ENCODE measurements around the gene ZNF483.
A peak's percentile ranks its signal among the peaks of the same experiment; 100 is the strongest.
"Not testable (repeated sequence)": the region's sequence is repeated elsewhere in the genome, so short reads cannot be mapped to it uniquely, and the experiment has no call there.

ZNF483 gene

DNA sequence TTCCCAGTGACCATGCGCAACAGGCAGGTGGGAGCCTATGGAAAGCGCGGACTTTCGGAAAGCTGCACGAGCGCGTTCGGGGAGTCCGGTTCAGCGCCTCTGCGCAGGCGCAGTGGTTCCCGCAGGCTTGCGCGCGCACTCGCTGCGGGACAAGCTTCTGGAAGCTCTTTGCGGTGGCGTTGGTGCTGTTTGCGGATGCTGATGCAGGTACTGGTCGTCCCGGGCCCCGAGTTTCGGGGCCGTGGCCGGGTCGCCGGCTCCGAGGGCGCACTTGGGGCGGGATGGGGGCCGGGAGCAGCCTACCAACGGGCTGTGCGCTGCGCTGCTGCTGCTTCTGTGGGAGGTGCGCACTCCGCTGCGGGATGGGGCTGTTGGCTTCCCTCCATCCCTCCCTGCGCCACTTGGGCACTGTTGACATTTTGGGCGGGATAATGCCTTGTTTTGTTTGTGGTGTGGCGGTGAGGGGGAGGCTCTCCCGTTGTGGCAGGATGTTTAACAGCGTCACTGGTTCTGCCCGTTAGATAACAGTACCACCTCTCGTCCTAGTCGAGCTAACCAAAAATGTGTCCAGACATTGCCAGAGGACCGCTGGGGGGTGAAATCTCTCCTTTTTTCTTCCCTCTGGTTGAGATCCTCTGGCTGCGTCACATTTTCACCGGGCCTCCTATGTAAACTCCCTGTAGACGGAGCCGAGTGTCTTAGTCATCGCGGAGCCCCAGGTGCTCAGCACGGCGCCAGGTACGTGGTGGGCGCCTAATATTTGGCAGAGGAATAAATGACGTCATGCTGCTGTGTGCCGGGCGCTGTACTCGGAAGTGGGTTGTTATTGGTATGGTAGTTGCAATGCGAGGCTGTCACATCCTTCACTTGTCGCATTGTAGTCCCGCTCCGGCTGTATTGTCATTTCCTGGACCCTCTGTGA lies at the start of gene ZNF483:
Gene ZNF483 (plus strand): TSS at position 124 of the 922 bp plus-strand sequence. CDS start 2,217 bp downstream, outside the sequence.
- DNase-seq (ENCODE audit: low read depth), result peak; percentile 71

DNA sequence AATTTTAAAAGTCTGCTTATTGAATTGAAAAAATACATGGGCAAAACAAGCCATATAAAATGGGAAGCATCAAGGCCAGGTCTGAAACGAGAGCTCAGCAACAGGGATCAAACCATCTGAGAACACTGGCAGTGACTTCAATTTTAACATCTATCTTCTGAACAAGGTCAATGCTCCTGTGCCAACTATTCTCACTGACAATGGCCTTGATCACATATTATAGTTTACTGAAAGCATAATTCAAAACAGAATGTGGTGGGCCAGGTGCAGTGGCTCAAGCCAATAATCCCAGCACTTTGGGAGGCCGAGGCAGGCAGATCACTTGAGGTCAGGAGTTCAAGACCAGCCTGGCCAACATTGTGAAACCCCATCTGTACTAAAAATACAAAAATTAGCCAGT lies 49.8 kb upstream of the ZNF483 start:
- no peak for DNase-seq (ENCODE audit: low read depth)

DNA sequence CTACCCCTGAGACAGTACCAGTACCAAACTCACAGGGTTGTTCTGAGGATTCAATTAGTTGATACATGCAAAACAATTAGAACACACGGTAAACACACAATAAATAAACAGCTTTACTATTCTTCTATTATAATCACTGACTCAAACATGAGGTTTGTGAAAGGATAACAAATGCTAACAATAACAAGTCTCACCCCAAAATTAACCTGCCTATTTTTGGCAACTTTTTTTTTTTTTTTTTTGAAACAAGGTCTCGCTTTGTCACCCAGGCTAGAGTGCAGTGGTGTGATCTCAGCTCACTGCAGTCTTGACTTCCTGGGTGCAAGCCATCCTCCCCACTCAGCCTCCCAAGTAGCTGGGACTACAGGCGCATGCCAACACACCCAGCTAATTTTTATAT lies 47.3 kb upstream of the ZNF483 start:
- no peak for DNase-seq (ENCODE audit: low read depth)

DNA sequence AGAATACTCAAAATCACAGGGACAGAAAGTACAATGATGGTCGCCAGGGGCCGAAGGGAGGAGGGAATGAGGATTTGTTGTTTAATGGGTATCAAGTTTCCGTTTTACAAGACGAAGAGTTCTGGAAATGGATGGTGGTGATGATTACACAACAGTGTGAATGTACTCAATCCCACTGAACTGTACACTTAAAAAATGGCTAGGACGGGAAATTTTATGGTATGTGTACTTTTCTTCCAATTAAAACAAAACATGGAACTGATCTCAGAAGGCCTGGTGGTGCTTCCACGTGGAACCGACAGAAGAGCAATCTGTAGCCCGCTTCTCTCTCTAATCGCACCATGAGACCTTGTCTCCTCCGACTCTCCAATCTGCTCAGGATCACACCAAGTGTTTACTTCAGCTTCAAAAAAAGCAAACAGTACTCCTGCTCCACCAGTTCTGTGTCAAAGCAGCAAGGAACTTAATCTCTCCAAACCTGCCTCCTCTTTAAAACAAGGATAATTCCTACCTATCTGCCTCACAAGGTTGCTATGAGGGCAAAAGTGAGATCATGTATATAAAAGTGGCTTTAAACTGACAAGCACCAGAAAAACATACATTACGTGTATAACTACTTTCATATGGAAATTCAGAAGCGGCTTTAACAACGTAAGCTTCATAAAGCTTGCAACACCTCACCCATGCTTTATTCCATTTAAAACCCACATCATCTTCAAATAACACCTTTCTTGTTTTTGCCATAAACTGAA lies 42.9 kb upstream of the ZNF483 start:
- no peak for DNase-seq (ENCODE audit: low read depth)

DNA sequence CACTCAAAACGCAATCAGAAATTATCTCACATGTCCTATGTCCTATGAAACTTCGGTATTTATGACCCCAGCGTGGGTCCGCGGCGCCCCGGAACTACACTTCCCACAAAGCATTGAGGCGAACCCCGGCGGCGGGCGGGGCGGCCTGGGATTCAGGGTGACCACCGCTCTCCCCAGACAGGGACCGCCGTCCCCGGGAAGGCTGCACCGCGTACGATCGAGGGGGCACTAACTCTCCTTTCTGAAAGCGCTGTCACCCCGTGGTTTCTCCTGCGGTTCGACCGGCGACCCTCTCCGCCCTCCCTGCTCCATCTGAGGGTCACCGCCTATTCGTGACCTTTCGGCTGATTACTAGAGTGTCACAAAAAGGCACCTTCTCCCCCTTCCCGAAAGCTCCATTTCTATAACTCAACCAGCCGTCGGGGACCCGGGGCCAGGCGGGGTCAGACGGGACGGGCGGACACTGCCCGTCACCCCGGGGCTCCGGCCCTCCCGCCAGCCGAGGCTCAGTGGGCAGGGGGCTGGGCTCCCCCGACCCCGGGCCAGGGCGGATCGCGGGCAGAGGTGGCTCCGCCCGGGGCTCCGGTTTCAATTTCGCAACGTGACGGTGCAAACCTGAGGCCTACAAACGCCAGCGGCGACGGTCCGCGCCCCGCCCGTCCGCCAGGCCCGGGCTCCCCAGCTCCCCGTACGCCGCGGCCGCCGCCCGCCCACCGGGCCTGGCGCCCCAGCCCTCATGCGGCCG lies 42.1 kb upstream of the ZNF483 start:
- DNase-seq (ENCODE audit: low read depth), result peak; percentile 34

DNA sequence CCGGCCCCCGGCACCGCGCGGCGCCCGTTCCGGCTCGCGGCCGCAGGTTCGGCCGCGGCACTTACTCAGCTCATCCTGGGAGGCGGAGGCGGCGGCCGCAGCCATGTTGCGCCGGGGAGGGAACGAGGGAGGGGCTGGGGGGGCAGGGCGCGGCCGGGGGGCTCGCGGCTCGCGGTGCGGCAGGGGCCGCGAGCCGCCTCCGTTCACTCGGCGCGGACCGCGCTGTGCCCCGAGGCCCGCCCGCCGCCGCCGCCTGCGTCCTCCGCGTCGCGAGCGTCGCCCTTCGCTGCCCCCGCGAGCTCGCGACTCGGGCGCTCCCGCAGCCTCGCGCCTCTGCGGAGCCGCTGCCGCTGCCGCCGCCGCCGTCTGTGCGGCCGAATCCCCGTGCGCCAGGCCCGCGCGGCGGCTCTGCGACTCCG lies 41.5 kb upstream of the ZNF483 start:
- peak; percentile 43 for DNase-seq (ENCODE audit: low read depth)

DNA sequence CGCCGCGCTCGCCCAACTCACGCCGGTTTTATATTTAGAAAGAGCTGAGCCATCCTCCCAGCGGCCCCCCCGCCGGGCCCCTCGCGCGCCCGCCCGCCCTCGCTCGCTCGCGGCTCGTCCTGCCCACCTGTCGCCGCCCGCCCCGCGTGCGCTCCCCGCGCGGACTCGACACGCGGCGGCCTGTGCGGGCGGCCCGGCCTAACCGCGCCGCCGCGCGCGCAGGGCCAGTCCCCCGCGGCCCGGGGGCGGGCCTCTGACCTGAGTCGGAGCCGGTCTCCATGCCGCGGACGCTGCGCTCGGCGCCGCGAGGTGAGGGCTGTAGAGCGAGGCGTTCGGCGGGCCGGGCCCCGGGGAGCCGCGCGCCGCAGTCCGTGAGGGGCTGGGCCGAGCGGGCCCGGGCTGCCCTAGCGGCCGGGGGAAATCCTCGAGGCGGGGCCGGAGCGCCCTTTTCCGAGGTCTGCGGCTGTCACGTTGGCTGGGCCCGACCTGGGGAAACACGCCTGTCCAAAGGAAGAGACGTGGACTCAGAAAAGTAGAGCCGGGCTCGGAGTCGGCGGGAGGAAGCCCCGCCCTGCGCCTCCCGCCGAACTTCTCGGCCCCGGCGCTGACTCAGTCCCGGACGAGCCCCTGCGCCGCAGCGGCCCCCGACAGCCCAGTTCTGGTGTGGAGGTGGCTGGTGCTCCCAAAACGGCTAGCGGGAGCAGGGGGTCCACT lies 41.0 kb upstream of the ZNF483 start, which contains the start of gene ECPAS:
Gene ECPAS (minus strand): TSS at position 526 of the 714 bp plus-strand sequence. CDS start 11,465 bp downstream, outside the sequence.
- DNase-seq (ENCODE audit: low read depth), result peak; percentile 43

DNA sequence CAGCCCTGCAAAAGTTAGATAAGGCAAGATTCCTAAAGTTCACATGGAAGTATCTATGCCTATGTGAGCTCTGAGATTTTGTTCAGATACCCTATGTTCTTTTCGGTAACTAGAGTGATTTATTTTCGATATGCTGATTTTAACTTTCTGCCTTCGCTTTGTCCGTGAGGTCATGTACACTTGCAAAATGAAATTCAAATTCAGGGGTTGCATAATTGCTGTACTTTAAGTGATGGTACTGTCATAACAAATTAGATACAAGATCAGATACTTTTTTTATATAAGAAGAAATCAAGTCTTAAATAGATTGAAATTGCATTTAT lies 40.4 kb upstream of the ZNF483 start:
- no peak for DNase-seq (ENCODE audit: low read depth)

DNA sequence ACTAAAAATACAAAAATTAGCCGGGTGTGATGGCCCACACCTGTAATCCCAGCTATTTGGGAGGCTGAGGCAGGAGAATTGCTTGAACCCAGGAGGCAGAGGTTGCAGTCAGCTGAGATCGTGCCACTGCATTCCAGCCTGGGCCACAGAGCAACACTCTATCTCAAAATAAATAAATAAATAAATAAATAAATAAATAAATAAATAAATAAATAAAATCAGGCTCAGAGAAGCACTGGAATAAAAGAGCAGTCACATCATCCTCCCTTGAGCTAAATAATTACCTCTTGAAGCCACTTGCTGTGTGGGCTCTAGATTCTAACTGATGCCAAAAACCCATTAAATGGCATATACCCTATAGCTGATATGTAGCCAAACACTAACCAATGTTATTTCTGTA lies 27.8 kb upstream of the ZNF483 start:
- not testable (repeated sequence) for DNase-seq (ENCODE audit: low read depth)

DNA sequence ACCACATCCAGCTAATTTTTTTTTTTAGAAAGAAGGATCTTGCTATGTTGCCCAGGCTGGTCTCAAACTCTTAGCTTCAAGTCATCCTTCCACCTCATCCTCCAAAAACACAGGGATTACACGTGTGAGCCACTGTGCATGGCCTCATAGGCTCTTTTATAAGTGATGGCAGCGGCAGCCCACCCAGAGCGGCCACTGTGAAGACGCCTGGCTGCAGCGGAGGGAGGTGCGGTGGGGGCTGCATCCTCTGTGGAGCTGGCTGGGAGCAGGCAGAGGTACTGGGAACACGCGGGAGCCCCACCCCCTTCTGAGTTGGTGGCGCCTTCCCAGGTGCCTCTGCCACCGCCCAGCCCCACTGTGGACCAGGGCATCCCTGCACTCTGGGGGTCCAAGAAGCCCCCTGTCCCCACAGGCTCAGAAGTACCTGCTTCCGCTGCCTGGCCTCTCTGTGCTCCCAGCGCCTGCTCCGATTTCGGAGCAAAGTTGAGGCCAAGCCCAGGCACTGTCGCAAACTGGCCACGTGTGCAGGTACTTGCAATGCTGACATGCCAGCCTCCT lies 23.9 kb upstream of the ZNF483 start:
- DNase-seq (ENCODE audit: low read depth), result no peak

DNA sequence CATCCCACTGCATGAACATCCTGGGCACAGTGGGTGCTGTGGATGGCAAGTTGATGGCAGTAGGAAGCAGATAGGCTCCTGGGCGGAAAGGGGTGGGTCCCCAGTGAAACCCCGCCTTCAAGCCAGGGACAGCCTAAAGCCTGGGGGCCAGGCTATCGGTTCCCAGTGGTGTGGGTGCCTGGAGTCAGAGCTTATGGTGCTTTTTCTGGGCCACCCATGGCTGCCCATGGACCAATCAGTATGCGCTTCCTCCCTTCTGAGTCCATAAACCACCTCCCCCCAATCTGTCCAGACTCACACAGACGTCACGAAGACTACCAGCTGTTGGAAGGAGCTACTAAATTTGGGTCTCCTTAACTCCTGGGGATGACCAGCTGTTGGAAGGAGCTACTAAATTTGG lies 23.3 kb upstream of the ZNF483 start:
- DNase-seq (ENCODE audit: low read depth), result no peak

DNA sequence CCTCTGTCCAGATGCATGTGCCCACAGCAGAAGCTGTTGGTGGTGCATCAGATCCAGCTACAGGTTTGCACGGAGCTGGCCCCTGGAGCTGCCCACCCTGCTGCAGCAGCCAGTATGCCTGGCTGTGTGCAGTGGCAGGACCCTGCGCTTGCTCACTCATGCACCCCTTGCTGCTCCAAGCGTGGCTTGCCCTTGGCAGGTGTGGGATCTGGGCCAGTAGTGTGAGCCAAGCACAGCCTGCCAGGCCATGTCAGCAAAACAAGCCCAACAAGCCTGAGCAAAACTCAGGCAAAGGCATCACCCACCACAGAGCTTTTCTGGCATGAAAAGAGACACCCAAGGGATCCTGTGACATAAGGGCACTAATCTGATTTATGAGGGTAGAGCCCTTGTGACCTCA lies 22.5 kb upstream of the ZNF483 start:
- DNase-seq (ENCODE audit: low read depth), result no peak

DNA sequence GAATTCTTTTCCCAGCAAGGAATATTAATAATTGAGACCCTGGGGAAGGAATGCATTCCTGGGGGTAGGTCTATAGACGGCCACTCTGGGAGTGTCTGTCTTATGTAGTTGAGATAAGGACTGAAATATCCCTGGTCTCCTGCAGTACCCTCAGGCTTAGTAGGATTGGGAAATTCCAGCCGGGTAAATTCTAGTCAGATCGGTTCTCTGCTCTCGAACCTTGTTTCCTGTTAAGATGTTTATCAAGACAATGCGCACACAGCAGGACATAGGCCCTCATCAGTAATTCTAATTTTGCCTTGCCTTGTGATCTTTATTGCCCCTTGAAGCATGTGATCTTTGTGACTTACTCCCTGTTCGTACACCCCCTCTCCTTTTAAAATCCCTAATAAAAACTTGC lies 13.4 kb upstream of the ZNF483 start:
- not testable (repeated sequence) for DNase-seq (ENCODE audit: low read depth)

DNA sequence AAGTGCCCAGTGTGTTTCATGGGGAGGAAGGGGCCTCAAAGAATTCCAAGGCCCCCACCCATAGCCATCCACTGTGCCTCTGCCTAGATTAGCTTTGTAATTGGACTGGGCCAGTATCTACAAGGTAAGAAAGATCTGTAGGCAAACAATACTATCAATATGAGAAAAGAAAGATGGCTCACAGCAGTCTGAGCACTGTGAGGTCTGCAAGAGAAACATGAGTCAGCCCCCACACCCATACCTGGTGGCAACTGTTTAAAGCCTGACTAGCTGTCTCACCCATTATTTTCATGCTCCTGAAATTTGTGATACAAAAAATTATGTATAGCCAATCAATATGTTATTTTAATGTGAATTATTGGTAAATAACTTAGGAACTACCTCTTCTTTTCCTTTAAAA lies 10.0 kb upstream of the ZNF483 start:
- DNase-seq (ENCODE audit: low read depth), result no peak

DNA sequence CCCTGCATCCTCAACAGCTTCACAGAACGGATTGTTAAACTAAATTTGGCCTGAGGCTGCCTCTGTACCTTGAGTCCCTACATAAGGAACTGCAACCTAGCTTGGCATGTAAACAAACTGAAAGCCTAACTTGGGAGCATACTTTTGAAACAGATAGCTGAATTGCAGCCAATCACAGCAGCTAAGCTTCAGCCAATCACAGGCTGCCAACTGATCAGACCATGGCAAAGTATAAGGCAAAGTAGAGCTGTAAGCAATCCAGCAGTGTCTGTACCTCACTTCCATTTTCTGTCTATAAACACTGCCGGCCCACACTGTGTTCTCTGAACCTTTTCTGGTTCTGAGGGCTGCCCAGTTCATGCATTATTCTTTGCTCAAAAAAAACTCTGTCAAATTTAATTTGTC lies 8.9 kb upstream of the ZNF483 start:
- no peak for DNase-seq (ENCODE audit: low read depth)

DNA sequence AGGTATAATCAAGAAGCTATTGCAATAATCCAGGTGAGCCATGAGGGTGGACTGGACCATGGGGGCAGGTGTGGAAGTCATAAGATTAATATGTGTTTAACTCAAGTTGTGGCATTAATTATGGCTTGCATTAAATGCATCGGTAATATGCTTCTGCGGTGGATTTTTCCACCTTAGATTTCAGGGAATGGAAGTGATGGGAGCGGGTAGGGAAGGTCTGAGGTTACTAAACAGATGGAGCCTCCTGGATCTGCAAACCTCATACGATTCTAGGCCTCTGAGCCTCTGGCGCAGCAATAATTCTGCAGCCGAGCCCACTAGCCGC lies 286 bp upstream of the ZNF483 start:
- no peak for DNase-seq (ENCODE audit: low read depth)

DNA sequence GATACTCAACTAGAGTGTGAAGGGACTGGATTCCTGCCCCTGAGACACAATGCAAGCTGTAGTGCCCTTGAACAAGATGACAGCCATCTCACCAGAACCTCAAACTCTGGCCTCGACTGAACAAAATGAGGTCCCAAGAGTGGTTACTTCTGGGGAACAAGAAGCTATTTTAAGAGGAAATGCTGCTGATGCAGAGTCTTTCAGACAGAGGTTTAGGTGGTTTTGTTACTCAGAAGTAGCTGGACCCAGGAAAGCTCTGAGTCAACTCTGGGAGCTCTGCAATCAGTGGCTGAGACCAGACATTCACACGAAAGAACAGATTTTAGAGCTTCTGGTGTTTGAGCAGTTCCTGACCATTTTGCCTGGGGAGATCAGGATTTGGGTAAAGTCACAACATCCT lies 2.4 kb downstream of the ZNF483 start:
- no peak for DNase-seq (ENCODE audit: low read depth)

DNA sequence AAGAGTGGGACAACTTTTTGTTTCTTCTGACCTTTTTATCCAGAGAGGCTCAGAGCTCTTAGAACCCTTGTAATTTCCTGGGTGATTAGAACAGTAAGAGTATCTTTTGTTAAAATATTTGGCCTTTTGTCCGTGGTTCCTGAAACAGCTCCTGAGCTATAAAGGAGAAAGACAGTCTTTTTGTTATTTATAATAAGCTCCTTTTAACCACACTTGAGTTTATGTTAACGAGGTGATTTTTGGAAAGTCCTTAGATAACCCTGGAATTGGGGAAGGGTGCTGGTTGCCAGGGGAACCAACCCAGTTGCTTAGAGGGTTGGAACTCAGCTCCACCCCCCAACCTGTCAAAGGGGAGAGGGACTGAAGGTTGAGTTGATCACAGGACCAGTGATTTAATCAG lies 4.8 kb downstream of the ZNF483 start:
- DNase-seq (ENCODE audit: low read depth), result no peak

DNA sequence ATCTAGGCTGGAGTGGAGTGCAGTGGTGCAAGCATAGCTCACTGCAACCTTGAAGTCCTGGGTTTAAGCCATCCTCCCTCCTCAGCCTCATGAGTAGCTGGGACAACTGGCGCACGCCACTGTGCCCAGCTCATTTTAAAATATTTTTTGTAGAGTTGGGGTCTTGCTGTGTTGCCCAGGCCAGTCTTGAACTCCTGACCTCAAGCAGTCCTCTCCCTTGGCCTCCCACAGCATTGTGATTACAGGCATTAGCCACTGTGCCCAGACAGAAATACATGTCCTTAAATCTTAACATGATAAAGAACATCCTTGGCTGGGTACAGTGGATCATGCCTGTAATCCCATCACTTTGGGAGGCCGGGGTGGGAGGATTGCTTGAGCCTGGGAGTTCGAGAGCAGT lies 6.7 kb downstream of the ZNF483 start:
- DNase-seq (ENCODE audit: low read depth), result no peak

DNA sequence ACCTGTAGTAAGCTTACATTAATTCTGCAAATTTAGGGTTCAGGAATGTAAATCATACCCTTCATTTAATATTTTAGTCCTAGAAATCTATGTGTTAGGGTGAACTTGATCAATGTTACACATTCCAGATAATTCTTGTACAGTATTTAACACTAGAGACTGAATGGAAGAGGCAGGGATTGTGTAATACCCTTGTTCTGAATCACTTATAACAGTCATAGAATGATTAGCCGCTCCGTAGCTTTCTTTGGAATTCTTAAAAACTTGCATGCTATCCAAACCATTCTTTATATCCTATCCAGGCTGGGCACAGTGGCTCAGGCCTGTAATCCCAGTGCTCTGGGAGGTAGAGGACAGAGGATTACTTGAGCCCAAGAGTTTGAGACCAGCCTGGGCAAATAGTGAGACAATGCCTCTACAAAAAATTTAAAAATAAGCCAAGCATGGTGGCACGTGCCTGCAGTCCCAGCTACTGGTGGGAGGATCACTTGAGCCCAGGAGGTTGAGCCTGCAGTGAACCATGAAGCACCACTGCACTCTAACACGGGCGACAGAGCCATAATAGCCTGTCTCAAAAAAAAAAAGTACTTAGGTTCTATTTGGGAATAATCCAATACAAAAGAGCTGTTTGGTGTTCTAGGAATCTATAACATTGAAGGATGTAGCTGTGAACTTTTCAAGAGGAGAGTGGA lies 8.3 kb downstream of the ZNF483 start:
- DNase-seq (ENCODE audit: low read depth), result no peak

All from T-helper 22 cell (primary cell).